HG02610 (cell line): ENCODE data around the gene CD37.
"Not testable (repeated sequence)": the region's sequence is repeated elsewhere in the genome, so short reads cannot be mapped to it uniquely, and the experiment has no call there.

Source experiments
- ATAC-seq: cut with Tn5 transposase; IDR thresholded peaks from one replicate; pipeline ENCODE4 v1.9.1; 2021; ENCODE audit warnings: mild to moderate bottlenecking, moderate library complexity; ENCODE audit not compliant: unreplicated experiment

The CD37 gene

DNA sequence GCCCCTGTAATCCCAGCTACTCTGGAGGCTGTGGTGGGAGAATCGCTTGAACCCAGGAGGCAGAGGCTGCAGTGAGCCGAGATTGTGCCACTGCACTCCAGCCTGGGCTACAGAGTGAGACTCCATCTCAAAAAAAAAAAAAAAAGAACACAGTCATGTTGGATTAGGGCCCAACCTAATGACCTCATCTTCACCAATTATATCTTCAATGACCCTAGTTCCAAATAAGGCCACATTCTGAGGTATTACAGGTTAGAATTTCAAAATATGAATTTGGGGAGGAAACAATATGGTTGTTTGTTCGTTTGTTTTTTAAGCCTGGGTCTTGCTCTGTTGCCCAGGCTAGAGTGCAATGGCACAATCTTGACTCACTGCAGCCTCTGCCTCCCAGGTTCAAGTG is 38.0 kb downstream of the CD37 start:
- not testable (repeated sequence) for ATAC-seq

DNA sequence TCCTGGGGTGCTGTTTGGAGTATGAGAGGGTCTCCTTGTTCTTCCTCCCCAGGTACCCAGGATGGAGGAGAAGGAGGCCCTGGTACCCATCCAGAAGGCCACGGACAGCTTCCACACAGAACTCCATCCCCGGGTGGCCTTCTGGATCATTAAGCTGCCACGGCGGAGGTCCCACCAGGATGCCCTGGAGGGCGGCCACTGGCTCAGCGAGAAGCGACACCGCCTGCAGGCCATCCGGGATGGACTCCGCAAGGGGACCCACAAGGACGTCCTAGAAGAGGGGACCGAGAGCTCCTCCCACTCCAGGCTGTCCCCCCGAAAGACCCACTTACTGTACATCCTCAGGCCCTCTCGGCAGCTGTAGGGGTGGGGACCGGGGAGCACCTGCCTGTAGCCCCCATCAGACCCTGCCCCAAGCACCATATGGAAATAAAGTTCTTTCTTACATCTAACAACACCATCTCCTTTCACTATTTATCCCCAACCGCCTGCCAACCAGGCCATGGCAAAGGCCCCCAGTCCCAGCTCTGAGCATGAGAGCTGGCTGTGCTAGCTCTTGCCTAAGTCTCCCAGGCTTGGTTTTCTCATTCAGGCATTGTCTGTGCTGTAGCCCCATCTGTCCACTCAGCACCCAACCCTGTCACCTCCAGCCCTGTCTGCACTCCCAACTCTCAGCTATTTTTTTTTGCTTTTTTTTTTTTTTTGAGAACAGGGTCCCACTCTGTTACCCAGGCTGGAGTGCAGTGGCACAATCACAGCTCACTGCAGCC is 39.6 kb downstream of the CD37 start:
- no peak for ATAC-seq

DNA sequence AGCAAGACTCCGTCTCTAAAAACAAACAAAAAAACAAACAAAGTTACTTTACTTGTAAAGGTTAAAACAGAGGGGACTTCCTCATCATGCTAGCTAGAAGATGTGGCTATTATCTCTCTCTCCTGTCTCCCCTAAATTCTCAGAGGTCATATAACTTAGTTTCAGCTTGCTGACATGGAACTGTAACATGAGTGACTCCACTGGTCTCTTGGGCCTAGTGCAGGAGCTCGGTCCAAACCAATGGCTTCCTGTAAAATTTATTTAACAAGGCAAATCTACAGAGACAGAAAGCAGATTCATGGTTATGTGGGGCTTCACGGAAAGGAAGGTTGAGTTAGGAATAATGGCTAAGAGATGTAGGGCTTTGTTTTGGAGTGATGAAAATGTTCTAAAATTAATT is 43.3 kb downstream of the CD37 start:
- ATAC-seq: no peak

DNA sequence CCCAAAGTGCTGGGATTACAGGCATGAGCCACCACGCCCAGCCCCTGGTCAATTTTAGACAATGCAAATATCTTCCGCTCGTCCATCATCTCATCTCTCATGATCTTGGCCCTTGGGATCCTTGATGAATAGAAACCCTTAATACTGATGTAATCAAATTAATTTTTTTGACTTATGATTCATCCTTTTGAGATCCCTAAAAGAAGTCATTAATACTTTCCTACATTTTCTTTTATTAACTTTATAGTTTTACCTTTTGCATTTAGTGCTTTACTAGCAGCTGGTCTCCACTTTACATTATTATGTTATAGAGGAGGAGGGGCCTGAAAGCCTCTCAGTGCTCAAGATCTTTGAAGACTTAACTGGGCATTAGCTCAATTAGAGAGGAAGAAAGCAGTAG is 45.2 kb downstream of the CD37 start:
- ATAC-seq: no peak

DNA sequence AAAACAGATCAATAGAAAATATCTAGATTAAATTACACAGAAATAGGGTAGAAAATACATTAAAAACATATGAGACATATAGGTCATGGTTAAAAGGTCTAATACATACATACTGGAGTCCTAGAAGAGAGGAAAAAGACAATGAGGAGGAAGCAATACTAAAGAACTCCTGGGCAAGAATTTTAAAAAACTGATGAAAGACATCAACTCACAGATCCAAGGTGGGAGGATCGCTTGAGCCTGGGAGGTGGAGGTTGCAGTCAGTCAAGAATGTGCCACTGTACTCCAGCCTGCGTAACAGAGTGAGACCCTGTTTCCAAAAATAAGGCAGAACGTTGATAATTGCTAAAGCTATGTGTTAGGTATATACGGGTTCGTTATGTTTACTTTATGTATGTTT is 47.4 kb downstream of the CD37 start:
- ATAC-seq: no peak

DNA sequence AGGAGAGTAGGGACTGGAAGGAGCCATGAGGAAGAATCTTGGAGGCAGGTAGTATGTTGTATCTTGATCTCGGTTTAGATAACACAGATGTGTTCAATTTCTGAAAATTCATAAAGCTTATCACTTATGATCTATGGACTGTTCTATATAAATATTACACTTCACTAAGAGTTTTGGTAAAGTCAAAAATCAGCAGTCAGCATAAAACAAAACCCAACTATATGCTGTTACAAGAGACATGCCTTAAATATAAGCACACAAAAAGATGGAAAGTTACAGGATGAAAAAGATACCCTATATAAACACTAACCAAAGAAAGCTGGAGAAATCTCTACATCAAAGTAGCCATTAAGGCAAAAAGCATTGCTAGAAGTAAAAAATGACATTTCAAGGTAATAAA is 48.4 kb downstream of the CD37 start:
- ATAC-seq: no peak

DNA sequence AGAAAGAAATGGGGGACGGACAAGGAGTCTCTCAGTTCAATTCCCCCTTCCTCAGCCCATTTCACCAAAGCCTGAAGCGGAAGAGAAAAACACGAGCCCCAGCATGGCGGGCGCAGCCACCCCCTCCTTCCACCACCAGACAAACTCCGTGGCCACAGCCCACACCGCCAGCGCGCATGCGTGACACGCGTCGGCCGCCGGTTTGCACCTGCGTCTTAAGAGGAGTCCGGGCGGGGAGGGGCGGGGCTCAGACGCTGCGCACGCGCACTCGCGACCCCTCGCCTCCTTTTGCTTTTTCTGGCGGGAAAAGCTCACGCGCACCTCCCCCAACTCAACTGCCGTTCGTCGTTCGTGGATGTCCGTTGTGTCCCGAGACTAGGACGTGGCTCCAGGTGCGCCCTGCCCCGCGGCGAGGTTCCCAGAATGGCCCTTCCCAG is 52.7 kb downstream of the CD37 start, which contains the start of gene KASH5:
Gene KASH5 (plus strand): TSS at position 314 of the 437 bp plus-strand sequence. CDS start 2,635 bp downstream, outside the sequence.
- ATAC-seq: no peak

DNA sequence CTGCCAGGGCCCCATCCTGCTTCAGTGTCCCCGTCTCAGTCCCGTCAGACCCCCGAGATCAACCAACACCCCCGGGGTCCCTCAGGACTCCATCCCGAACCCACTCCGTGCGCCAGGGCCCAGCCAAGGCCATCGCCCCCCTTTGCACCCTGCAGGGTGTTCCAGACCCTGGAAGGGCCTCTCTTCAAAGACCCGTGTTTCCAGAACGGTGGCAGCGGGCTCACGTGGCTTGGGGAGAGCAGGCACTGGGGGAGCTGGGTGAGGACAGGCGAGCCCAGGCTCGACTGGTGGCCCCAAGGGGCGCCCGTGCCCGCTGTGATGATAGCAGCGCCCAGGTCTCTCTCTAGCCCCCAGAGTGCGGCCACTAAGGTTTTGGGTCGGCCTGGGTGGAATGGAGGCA is 54.2 kb downstream of the CD37 start:
- ATAC-seq: no peak
